Left ventricle myocardium inferior (tissue), 1 donor: ENCODE measurements around the gene EDEM2. TPM values are rescaled to one million over a fixed set of nuclear protein-coding genes. Genes with fewer than 3 reads are reported as not detected.
"Not testable (repeated sequence)": the region's sequence is repeated elsewhere in the genome, so short reads cannot be mapped to it uniquely, and the experiment has no call there.

Experiments
- DNase-seq: peaks from one replicate; pipeline ENCODE4 v3.0.0-alpha.2; 2020
- H3K27ac ChIP-seq: fragments of 200-600 bp; replicated peaks from 2 replicates; pipeline ENCODE4 v1.8.0; 2021
- H3K27me3 ChIP-seq: fragments of 200-600 bp; 2 replicates; pipeline ENCODE4 v1.8.0; 2021; ENCODE audit warnings: low read depth
- H3K36me3 ChIP-seq: fragments of 200-600 bp; 2 replicates; pipeline ENCODE4 v1.8.0; 2021
- H3K4me1 ChIP-seq: fragments of 200-600 bp; 2 replicates; pipeline ENCODE4 v1.8.0; 2021
- H3K4me3 ChIP-seq: fragments of 200-600 bp; 2 replicates; pipeline ENCODE4 v1.8.0; 2021; ENCODE audit warnings: mild to moderate bottlenecking, moderate library complexity
- H3K9me3 ChIP-seq: fragments of 200-600 bp; replicated peaks from 2 replicates; pipeline ENCODE4 v1.8.0; 2021
- CTCF ChIP-seq: fragments of 200-600 bp; IDR thresholded peaks from 2 replicates; pipeline ENCODE4 v1.8.0; 2021; ENCODE audit warnings: antibody characterized with exemption, mild to moderate bottlenecking, borderline replicate concordance
- intact Hi-C: fragments of 100-400 bp; cut with micrococcal nuclease; formaldehyde crosslinking; loops from one replicate; pipeline ENCODE4 v1.11.0; 2022
- total RNA-seq: library from RNA; stranded (reverse); fragmentation: NEBNext Ultra II Directional; extraction: Animal tissue kit (Norgen Biotek cat#: 25700); gene quantifications from one replicate; pipeline ENCODE4 v1.2.1, GENCODE V29; 2021
- donor health status: DM: no; HTN: yes; CAD: no; lungs with severe emphysema.

Gene EDEM2
- total RNA-seq, 1 donor from 2014 or later: 10.4 TPM

DNA sequence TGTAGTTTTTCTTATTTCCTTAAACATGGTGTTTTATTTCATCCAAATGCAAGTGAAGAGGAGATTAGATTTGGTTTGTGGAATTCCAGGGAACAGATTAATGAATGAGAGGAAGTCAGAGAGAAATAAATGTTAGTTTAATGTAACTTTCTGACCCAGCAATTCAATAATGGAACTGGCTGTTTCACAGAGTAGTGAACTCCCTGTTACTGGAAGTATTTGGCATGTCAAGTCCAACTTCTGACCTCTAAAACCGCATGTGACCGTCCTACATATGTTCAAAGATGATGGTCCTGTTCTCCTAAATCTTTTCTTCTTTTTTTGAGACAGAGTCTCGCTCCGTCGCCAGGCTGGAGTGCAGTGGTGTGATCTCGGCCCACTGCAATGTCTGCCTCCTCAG lies 43.4 kb upstream of the EDEM2 start:
- Histone ChIP-seq H3K27me3 (no peaks in the 10 kb centered on the region), H3K36me3 (no peaks in the 10 kb centered on the region), H3K9me3 (no peaks in the 10 kb centered on the region), H3K27ac (no peak overlapping the region), H3K4me3 (no peak overlapping the region), H3K4me1 (peaks cover 22% of the 10 kb centered on the region)
- TF ChIP-seq CTCF: no peak
- intact Hi-C loops: no loop called here
- DNase-seq: no peak

GRCh38 chr20:35189223-35189622 lies 42.1 kb upstream of the EDEM2 start:
- H3K4me3 ChIP-seq, DNase-seq, H3K36me3 ChIP-seq, H3K9me3 ChIP-seq, H3K27me3 ChIP-seq, H3K27ac ChIP-seq: not testable (repeated sequence)
- intact Hi-C loops: loop anchor here (10.0 kb wide), 1 partner anchor 74 kb away; no protein-coding TSS in a partner anchor
- peaks cover 22% of the 10 kb centered on the region for H3K4me1 ChIP-seq

- Histone ChIP-seq H3K4me3 (no peak overlapping the region), H3K27me3 (no peaks in the 10 kb centered on the region), H3K36me3 (peaks cover 2% of the 10 kb centered on the region), H3K4me1 (peaks cover 15% of the 10 kb centered on the region), H3K9me3 (no peaks in the 10 kb centered on the region), H3K27ac (no peak overlapping the region)
- intact Hi-C loops: loop anchor here (10.0 kb wide), 1 partner anchor 73 kb away; no protein-coding TSS in a partner anchor
- DNase-seq: no peak
- no peak for TF ChIP-seq CTCF
These were observed 40.6 kb upstream of the EDEM2 start for GRCh38 chr20:35187584-35188190.

DNA sequence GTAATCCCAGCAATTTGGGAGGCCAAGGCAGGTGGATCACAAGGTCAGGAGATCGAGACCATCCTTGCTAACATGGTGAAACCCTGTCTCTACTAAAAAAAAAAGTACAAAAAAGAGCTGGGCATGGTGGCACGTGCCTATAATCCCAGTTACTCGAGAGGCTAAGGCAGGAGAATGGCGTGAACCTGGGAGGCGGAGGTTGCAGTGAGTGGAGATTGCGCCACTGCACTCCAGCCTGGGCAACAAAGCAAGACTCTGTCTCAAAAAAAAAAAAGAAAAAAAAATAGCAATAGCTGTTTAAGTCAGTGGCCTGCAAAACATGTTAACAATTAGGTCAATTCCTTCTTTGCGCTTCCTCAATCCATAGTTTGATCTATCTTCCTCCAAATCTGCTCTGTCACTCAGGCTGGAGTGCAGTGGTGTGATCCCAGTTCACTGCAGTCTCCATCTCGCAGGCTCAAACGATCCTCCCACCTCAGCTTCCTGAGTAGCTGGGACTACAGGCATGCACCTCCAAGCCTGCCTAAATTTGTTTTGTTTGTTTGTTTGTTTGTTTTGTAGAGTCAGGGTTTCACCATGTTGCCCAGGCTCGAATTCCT lies 39.7 kb upstream of the EDEM2 start:
- H3K36me3 ChIP-seq, DNase-seq, H3K27ac ChIP-seq, H3K9me3 ChIP-seq, H3K4me3 ChIP-seq, H3K4me1 ChIP-seq, H3K27me3 ChIP-seq: not testable (repeated sequence)
- intact Hi-C loops: loop anchor here (10.0 kb wide), 1 partner anchor 72 kb away; no protein-coding TSS in a partner anchor

GRCh38 chr20:35181731-35182130 lies 34.6 kb upstream of the EDEM2 start:
- no peak overlapping the region for H3K27ac ChIP-seq
- no peaks in the 10 kb centered on the region for H3K27me3 ChIP-seq
- no peaks in the 10 kb centered on the region for H3K4me1 ChIP-seq
- no peak for DNase-seq
- intact Hi-C loops: loop anchor here (10.0 kb wide), 1 partner anchor 67 kb away; no protein-coding TSS in a partner anchor
- no peak for TF ChIP-seq CTCF
- no peak overlapping the region for H3K4me3 ChIP-seq
- H3K9me3 ChIP-seq: no peaks in the 10 kb centered on the region
- peaks cover 13% of the 10 kb centered on the region for H3K36me3 ChIP-seq

DNA sequence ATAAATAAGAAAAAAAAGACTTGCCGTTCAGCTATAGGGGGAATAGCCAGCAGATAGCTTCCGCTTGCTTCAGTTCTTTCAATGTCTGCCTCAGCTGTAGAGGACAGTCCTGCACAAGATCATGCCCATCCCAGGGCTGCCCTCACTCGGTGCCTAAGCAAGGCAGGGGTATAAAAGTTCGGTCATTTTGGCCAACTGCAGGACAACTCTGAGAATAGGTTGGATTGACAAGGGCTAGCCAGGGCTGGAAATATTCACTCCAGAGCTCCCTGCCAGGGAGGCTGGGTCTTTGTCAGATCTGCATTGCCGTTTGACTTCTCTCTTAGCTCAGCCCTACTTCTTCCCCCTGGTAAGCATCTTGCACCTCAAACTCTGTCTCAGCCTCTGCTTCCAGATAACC lies 33.1 kb upstream of the EDEM2 start:
- DNase-seq: no peak
- H3K4me1 ChIP-seq: no peaks in the 10 kb centered on the region
- peaks cover 24% of the 10 kb centered on the region for H3K36me3 ChIP-seq
- intact Hi-C loops: loop anchor here (10.0 kb wide), 1 partner anchor 65 kb away; no protein-coding TSS in a partner anchor
- no peaks in the 10 kb centered on the region for H3K9me3 ChIP-seq
- H3K4me3 ChIP-seq: no peak overlapping the region
- no peak overlapping the region for H3K27ac ChIP-seq
- no peak for TF ChIP-seq CTCF
- no peaks in the 10 kb centered on the region for H3K27me3 ChIP-seq
